Lower leg skin (tissue), 4 donors: ENCODE data around the gene ZNF280B. TPM values are rescaled to one million over a fixed set of nuclear protein-coding genes. Genes with fewer than 3 reads are reported as not detected.
A peak's percentile ranks its signal among the peaks of the same experiment; 100 is the strongest.

ENCODE experiments used
- DNase-seq, 2 donors: peaks; one replicate each; pipeline ENCODE4 v3.0.0-alpha.2; 2019; ENCODE audit warnings: low spot score in 2 of 2
- H3K4me3 ChIP-seq: fragments of 200-600 bp; sonication (generic); 2 replicates; pipeline ENCODE4 v1.5.1; 2017; ENCODE audit warnings: mild to moderate bottlenecking, low read depth; ENCODE audit not compliant: poor library complexity, severe bottlenecking
- POLR2A ChIP-seq, 2 donors: fragments of 450-650 bp; IDR thresholded peaks; one replicate each; pipeline ENCODE4 v1.6.1; 2016 to 2017; ENCODE audit warnings: antibody characterized with exemption in 2 of 2, mild to moderate bottlenecking in 1 of 2, moderate library complexity in 1 of 2
- WGBS, 2 donors: methylation state at CpG; one replicate each; pipeline ENCODE4 v1.1.5; 2018; 5-methylcytosine and 5-hydroxymethylcytosine counted together
- intact Hi-C: fragments of 100-400 bp; cut with DNase I; formaldehyde crosslinking; loops from one replicate; pipeline ENCODE4 v1.15.0; 2023; ENCODE audit warnings: low total_unique reads
- total RNA-seq, 4 donors: library from RNA; depleted of rRNA; stranded (reverse); fragments of >200 nt; gene quantifications; one replicate each; pipeline ENCODE4 v1.1.0, GENCODE V29; 2016
- TF ChIP-seq, protein P1 (sequence below), 3 donors: fragments of 450-650 bp; IDR thresholded peaks; one replicate each; pipeline ENCODE4 v1.5.1; 2016; ENCODE audit warnings: antibody characterized with exemption in 3 of 3, mild to moderate bottlenecking in 3 of 3, moderate library complexity in 2 of 3

Gene ZNF280B
- total RNA-seq, 4 donors from 2014 or later: 0.08 to 0.32 (median 0.24) TPM

GRCh38 chr22:22526125-22526912, 17.8 kb upstream of the ZNF280B start:
- H3K4me3 ChIP-seq: no peak overlapping the region
- intact Hi-C loops: no loop called here
- WGBS, 2 donors: 82 to 87% methylated on average over 4 of the region's 4 CpGs
- peak in 1 of 2 donors; percentile 20 for DNase-seq
- TF ChIP-seq, protein P1, sequence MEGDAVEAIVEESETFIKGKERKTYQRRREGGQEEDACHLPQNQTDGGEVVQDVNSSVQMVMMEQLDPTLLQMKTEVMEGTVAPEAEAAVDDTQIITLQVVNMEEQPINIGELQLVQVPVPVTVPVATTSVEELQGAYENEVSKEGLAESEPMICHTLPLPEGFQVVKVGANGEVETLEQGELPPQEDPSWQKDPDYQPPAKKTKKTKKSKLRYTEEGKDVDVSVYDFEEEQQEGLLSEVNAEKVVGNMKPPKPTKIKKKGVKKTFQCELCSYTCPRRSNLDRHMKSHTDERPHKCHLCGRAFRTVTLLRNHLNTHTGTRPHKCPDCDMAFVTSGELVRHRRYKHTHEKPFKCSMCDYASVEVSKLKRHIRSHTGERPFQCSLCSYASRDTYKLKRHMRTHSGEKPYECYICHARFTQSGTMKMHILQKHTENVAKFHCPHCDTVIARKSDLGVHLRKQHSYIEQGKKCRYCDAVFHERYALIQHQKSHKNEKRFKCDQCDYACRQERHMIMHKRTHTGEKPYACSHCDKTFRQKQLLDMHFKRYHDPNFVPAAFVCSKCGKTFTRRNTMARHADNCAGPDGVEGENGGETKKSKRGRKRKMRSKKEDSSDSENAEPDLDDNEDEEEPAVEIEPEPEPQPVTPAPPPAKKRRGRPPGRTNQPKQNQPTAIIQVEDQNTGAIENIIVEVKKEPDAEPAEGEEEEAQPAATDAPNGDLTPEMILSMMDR (IDR thresholded peaks at IDR 0.05): no peak

DNA sequence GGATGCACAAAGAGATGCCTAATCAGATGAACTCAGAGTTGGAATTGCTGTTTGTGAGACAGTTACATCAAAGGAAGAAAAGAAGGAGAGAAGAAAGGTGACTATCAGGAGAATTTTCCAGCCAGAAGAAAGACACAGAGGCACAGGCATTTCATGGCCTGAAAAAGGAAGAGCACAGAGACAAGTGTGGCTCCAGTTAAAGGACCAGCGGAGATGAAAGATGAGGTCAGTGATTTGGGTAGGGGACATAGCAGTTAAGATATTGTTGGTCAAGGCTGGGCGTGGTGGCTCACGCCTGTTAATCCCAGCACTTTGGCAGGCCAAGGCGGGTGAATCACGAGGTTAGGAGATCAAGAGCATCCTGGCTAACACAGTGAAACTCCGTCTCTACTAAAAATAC, 15.0 kb upstream of the ZNF280B start:
- no peak for TF ChIP-seq POLR2A (IDR thresholded peaks at IDR 0.05)
- TF ChIP-seq, protein P1 (IDR thresholded peaks at IDR 0.05): no peak
- no peak overlapping the region for H3K4me3 ChIP-seq
- WGBS, 2 donors: 77 to 84% methylated on average over 6 of the region's 6 CpGs
- intact Hi-C loops: no loop called here
- peak in 1 of 2 donors; percentile 23 for DNase-seq

- peak in 1 of 2 donors; percentile 31 for DNase-seq
- TF ChIP-seq, protein P1 (IDR thresholded peaks at IDR 0.05): no peak
- no peak for TF ChIP-seq POLR2A (IDR thresholded peaks at IDR 0.05)
- intact Hi-C loops: no loop called here
- no peak overlapping the region for H3K4me3 ChIP-seq
- WGBS, 2 donors: 75 to 78% methylated on average over 8 of the region's 8 CpGs
These were observed 13.1 kb upstream of the ZNF280B start for GRCh38 chr22:22521631-22522030.

DNA sequence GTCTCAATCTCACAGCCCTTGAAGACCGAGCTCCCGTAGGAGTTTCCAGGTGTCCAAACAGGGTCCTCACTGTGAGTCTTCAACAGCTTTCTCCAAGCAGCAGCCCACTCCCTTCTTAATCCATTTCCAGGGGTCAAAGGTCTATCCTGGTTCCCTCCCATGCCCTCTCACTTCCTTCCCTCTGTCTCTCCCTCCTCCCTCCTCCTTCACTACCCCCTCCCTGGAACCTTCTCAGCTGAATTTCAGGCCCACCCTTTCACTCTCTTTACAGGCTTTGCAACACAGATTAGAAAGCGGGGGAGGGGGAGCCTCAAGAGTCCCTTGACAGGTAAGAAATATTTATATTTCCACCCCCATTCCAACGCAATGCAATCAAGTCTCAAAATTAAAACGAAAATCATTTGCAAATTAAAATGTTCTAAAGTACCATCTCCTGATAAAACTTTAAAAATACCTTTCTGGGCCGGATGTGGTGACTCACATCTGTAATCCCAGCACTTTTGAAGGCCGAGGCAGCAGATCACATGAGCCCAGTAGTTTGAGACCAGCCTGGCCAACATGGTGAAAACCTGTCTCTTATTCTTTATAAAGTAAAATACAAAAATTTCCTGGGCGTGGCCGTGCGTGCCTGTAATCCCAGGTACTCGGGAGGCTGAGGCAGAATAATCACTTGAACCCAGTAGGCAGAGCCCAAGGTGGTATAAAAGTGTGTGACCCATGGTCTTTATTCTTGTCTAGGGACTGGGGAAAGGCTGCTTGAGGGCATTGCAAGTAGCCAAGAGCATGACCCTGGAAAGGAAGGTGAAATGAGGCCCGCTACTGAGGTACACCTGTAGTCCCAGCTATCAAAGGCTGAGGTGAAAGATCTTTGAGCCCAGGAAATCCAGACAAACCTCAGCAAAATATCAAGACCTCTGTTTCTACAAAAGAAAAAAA, 12.4 kb upstream of the ZNF280B start:
- WGBS, 2 donors: 67 to 69% methylated on average over 12 of the region's 12 CpGs
- intact Hi-C loops: no loop called here
- no peak overlapping the region for H3K4me3 ChIP-seq
- TF ChIP-seq, protein P1 (IDR thresholded peaks at IDR 0.05): no peak
- no peak for TF ChIP-seq POLR2A (IDR thresholded peaks at IDR 0.05)
- peak in 1 of 2 donors; percentile 31 for DNase-seq

DNA sequence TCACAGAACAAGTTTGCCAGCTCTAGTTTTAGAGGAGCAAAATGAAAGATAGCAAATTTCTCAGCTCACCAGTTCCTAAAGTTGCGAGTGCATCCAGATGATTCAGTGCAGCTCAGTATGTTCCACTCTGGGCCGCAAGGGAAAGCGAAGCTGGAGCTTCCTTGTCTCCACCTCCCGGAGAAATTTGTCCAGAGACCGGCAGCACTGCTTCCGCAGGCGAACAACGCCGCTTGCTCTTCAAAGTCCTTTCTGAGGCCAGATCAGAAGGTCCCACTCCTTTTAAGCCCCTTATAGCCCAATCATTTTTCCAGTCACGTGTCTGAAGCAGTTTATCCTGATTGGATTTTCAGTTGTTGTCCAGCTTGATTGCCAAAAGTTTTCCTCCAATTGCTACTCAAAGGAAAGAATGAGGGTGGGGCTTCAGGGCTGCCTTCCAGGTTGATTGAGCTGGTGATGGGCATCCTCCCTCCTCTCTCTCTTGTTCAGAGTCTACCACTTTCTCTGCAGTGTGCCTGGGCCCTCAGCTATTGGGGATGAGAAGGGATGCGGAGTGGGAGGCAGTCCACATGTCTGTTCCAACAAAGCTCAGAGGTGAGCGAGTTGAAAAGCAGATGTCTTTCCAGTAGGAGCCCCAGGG, 11.6 kb upstream of the ZNF280B start, which contains the start of gene ZNF280A:
Gene ZNF280A (minus strand): TSS at position 251 of the 637 bp plus-strand sequence. CDS start 4,640 bp downstream, outside the sequence.
- WGBS, 2 donors: 56 to 71% methylated on average over 12 of the region's 12 CpGs
- TF ChIP-seq POLR2A (IDR thresholded peaks at IDR 0.05): no peak
- TF ChIP-seq, protein P1 (IDR thresholded peaks at IDR 0.05): no peak

More for the DNA sequence above, 11.6 kb upstream of the ZNF280B start, which contains the start of gene ZNF280A:
- intact Hi-C loops: no loop called here
- H3K4me3 ChIP-seq: no peak within 1 kb of the TSS
- DNase-seq: peak in 1 of 2 donors; percentile 25
